K562 (cell line): ENCODE measurements around the gene GLB1L. TPM values are rescaled to one million over a fixed set of nuclear protein-coding genes. Genes with fewer than 3 reads are reported as not detected.
A peak's percentile ranks its signal among the peaks of the same experiment; 100 is the strongest.

Experiments used
- CCNT2 ChIP-seq: IDR thresholded peaks from 2 replicates; pipeline ENCODE4 v1.6.1; 2011; ENCODE audit warnings: borderline replicate concordance, low read depth, mild to moderate bottlenecking, moderate library complexity, mixed read lengths, low read length; ENCODE audit not compliant: insufficient read length; ENCODE audit errors: extremely low read depth
- ELF1 ChIP-seq: fragments of 200-800 bp; sonication (Bioruptor generic); IDR thresholded peaks from 2 replicates; pipeline ENCODE4 v1.6.1; 2016; ENCODE audit warnings: missing genetic modification characterization, missing compliant biosample characterization
- ESRRB ChIP-seq: fragments of 250-450 bp; sonication (Bioruptor Pico); IDR thresholded peaks from 2 replicates; pipeline ENCODE4 v1.5.0; 2020; ENCODE audit warnings: mild to moderate bottlenecking, moderate library complexity, borderline replicate concordance
- ETV1 ChIP-seq: fragments of 450-650 bp; conservative IDR thresholded peaks from 2 replicates; pipeline ENCODE4 v1.6.1; 2016; ENCODE audit warnings: missing genetic modification characterization, control low read depth, low read depth, missing compliant biosample characterization
- KAT7 ChIP-seq: sonication (generic); formaldehyde crosslinking; IDR thresholded peaks from 2 replicates; pipeline ENCODE4 v1.8.0; 2022; ENCODE audit warnings: missing genetic modification reagents, mild to moderate bottlenecking, borderline replicate concordance
- MAZ ChIP-seq, 2 experiments: fragments of 450-650 bp in 1 of 2; sonication (generic) in 1 of 2; formaldehyde crosslinking; IDR thresholded peaks in 1 of 2; conservative IDR thresholded peaks in 1 of 2; 2 replicates each; pipeline versions ENCODE4 v1.4.0 to v1.5.0; 2020; ENCODE audit warnings: mild to moderate bottlenecking in 1 of 2, missing genetic modification reagents in 1 of 2
- MEIS2 ChIP-seq: fragments of 450-650 bp; IDR thresholded peaks from 2 replicates; pipeline ENCODE4 v1.6.1; 2014; ENCODE audit warnings: mild to moderate bottlenecking; ENCODE audit not compliant: partially characterized antibody
- MNT ChIP-seq, 2 experiments: fragments of 450-650 bp; conservative IDR thresholded peaks; 2 replicates each; pipeline ENCODE4 v1.6.1; 2017; ENCODE audit warnings: mild to moderate bottlenecking in 2 of 2, moderate library complexity in 2 of 2
- NONO ChIP-seq, 2 experiments: fragments of 200-400 bp in 1 of 2; fragments of 450-650 bp in 1 of 2; formaldehyde crosslinking in 1 of 2; IDR thresholded peaks; 2 replicates each; pipeline ENCODE4 v1.6.1; 2017; ENCODE audit warnings: low read depth in 2 of 2, mild to moderate bottlenecking in 2 of 2, moderate library complexity in 2 of 2, low read length in 1 of 2
- PHF8 ChIP-seq: fragments of 200-600 bp; sonication (generic); IDR thresholded peaks from 2 replicates; pipeline ENCODE4 v1.6.1; 2012; ENCODE audit warnings: mixed run types, mild to moderate bottlenecking, inconsistent platforms, low read length, moderate library complexity, borderline replicate concordance
- PKNOX1 ChIP-seq: fragments of 450-650 bp; IDR thresholded peaks from 2 replicates; pipeline ENCODE4 v1.6.1; 2016
- POLR2B ChIP-seq: fragments of 450-650 bp; IDR thresholded peaks from 2 replicates; pipeline ENCODE4 v1.6.1; 2018; ENCODE audit warnings: low read depth; ENCODE audit not compliant: partially characterized antibody
- RBFOX2 ChIP-seq: fragments of 200-400 bp; formaldehyde crosslinking; IDR thresholded peaks from 2 replicates; pipeline ENCODE4 v1.6.1; 2017; ENCODE audit warnings: low read depth, mild to moderate bottlenecking, low read length, moderate library complexity
- SIN3A ChIP-seq, 2 experiments: fragments of 150-350 bp in 1 of 2; IDR thresholded peaks; 2 replicates each; pipeline ENCODE4 v1.6.1; 2011 to 2016; ENCODE audit warnings: borderline replicate concordance in 2 of 2, low read depth in 2 of 2, low read length in 2 of 2, mild to moderate bottlenecking in 2 of 2, moderate library complexity in 2 of 2; ENCODE audit not compliant: control insufficient read depth in 1 of 2
- SIRT6 ChIP-seq: IDR thresholded peaks from one replicate; pipeline ENCODE4 v1.6.1; 2012; ENCODE audit warnings: low read depth, mild to moderate bottlenecking, control low read depth, inconsistent platforms, low read length, moderate library complexity
- SMAD2 ChIP-seq: fragments of 150-350 bp; IDR thresholded peaks from 2 replicates; pipeline ENCODE4 v1.6.1; 2014; ENCODE audit warnings: low read depth, mild to moderate bottlenecking, low read length
- TARDBP ChIP-seq: fragments of 450-650 bp; IDR thresholded peaks from 2 replicates; pipeline ENCODE4 v1.6.1; 2016
- TFAP4 ChIP-seq: sonication (generic); formaldehyde crosslinking; IDR thresholded peaks from 2 replicates; pipeline ENCODE4 v1.8.0; 2022; ENCODE audit warnings: missing genetic modification reagents, mild to moderate bottlenecking, moderate library complexity, borderline replicate concordance
- YY1 ChIP-seq, 3 experiments: IDR thresholded peaks; 2 replicates each; pipeline ENCODE4 v1.6.1; 2011; ENCODE audit warnings: low read length in 2 of 3, mild to moderate bottlenecking in 2 of 3, moderate library complexity in 2 of 3, borderline replicate concordance in 1 of 3, control low read depth in 1 of 3, low read depth in 1 of 3; ENCODE audit not compliant: insufficient read depth in 3 of 3, insufficient replicate concordance in 2 of 3, control insufficient read depth in 1 of 3, insufficient read length in 1 of 3; ENCODE audit errors: extremely low read depth in 1 of 3
- ZBTB7A ChIP-seq: IDR thresholded peaks from 2 replicates; pipeline ENCODE4 v1.6.1; 2011; ENCODE audit warnings: low read depth, mild to moderate bottlenecking, low read length, moderate library complexity, borderline replicate concordance; ENCODE audit not compliant: control insufficient read depth
- ZEB2 ChIP-seq: fragments of 450-650 bp; IDR thresholded peaks from 2 replicates; pipeline ENCODE4 v1.6.1; 2016
- polyA plus RNA-seq, 8 experiments: library from polyadenylated mRNA; depleted of rRNA in 4 of 8; stranded (reverse) in 5 of 8; unstranded in 3 of 8; fragments of >200 nt; fragmentation: Nextera tagmentation in 2 of 8; fragmentation: Illumina TruSeq in 1 of 8; extraction: Ambion mirVana in 2 of 8; extraction: Trizol in 1 of 8; gene quantifications; 2 replicates each; pipeline versions ENCODE4 v1.2.1 to v1.2.3, GENCODE V29; 2011 to 2014; ENCODE audit warnings: inconsistent platforms in 1 of 8, missing spikeins in 1 of 8
- total RNA-seq, 7 experiments: library from RNA; depleted of rRNA in 6 of 7; stranded (reverse); fragments of >200 nt in 6 of 7; fragmentation: Illumina TruSeq in 2 of 7; extraction: Trizol in 2 of 7; gene quantifications; 2 replicates each; pipeline versions ENCODE4 v1.2.1 to v1.2.3, GENCODE V29; 2011 to 2021; ENCODE audit warnings: low replicate concordance in 1 of 7

The GLB1L gene
- total and polyA plus RNA-seq, 9 of the 15 experiments (the other 6 are each of a cell fraction or from before 2014, with no cell fraction given): 0.42 to 2.9 (median 2.5) TPM

GRCh38 chr2:219253753-219254589 lies 8.7 kb upstream of the GLB1L start, which contains the start of gene TUBA4A (continued):
- peak; percentile 27; the same call in 1 of the 2 replicates for TF ChIP-seq TFAP4 (CRISPR knock-in tag)
- TF ChIP-seq MEIS2: peak; percentile 38
- no peak for TF ChIP-seq ESRRB (CRISPR knock-in tag)
- TF ChIP-seq PKNOX1: peak; percentile 52
- peak; percentile 53 for TF ChIP-seq CCNT2
- 0 out of 4 replicates have a peak, but pooled peaks of 1 of the 2 experiments have one; percentile 31 for TF ChIP-seq NONO (IDR thresholded peaks at IDR 0.05; ENCODE audit: low read depth in 2 of 2, low read length in 1 of 2)
- no peak for TF ChIP-seq ETV1
- 0 out of 2 replicates have a peak, but pooled peaks have one; percentile 28 for TF ChIP-seq TARDBP
- peak; percentile 80 for TF ChIP-seq ZEB2
- peak; percentile 97 for TF ChIP-seq RBFOX2
- no peak for TF ChIP-seq SIRT6
- peak; percentile 50 for TF ChIP-seq ZBTB7A
- TF ChIP-seq MAZ (CRISPR knock-in tag; conservative IDR thresholded peaks at IDR 0.05 in 1 of 2, IDR thresholded peaks at IDR 0.05 in 1 of 2): peak; percentile 62 to 68; a peak in 2 of 4 replicates
- peak; percentile 24; the same call in 1 of the 2 replicates for TF ChIP-seq KAT7 (CRISPR knock-in tag)
- peak in 1 of 2 experiments; percentile 38; a peak in 1 of 4 replicates for TF ChIP-seq SIN3A (IDR thresholded peaks at IDR 0.05; ENCODE audit: borderline replicate concordance in 2 of 2, control insufficient read depth in 1 of 2, low read depth in 2 of 2, low read length in 2 of 2)
- TF ChIP-seq SMAD2: no peak
- TF ChIP-seq ELF1: peak; percentile 53
- TF ChIP-seq YY1 (IDR thresholded peaks at IDR 0.05; ENCODE audit: borderline replicate concordance in 1 of 3, control insufficient read depth in 1 of 3, extremely low read depth in 1 of 3, insufficient read depth in 3 of 3, insufficient read length in 1 of 3, insufficient replicate concordance in 2 of 3, low read depth in 1 of 3, low read length in 2 of 3): peak in 1 of 3 experiments; percentile 8
- peak; percentile 73; the same call in 1 of the 2 replicates for TF ChIP-seq PHF8
- 0 out of 4 replicates have a peak, but pooled peaks of 1 of the 2 experiments have one; percentile 0 for TF ChIP-seq MNT (conservative IDR thresholded peaks at IDR 0.05)
- peak; percentile 71 for TF ChIP-seq POLR2B
